LNCaP clone FGC (cell line): ENCODE data around the gene CORO2B.

Experiments used
- DNase-seq: peaks from one replicate; pipeline ENCODE4 v3.0.0-alpha.2; 2011; ENCODE audit warnings: low read depth
- H3K4me3 ChIP-seq: 2 replicates; pipeline ENCODE4 v1.5.1; 2011; ENCODE audit warnings: mild to moderate bottlenecking, low read depth, low read length, control low read depth
- TF ChIP-seq, protein P1 (sequence below): IDR thresholded peaks from 2 replicates; pipeline ENCODE4 v1.5.1; 2012; ENCODE audit warnings: mild to moderate bottlenecking; ENCODE audit not compliant: control insufficient read depth, insufficient read depth; ENCODE audit errors: extremely low read depth

Gene CORO2B

DNA sequence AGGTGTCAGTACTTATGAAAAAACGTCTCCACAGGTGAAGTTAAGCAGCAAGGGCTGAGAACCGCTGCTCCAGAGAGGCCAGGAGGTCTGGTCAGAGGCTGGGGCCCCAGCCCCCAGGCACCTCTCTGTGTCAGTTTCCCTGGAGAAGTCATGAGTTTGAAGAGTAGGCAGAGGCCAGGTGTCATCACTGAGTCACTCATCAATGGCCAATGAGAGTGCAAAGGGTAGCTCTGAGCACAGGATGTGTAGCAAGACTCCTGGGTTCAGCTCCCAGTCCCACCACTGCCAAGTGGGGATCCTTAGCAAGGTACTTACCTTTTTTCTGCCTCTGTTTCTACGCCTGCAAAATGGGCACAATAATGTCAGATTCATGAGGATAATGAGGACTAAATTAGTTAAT is 47.9 kb downstream of the CORO2B start:
- no peak overlapping the region for H3K4me3 ChIP-seq
- TF ChIP-seq, protein P1, sequence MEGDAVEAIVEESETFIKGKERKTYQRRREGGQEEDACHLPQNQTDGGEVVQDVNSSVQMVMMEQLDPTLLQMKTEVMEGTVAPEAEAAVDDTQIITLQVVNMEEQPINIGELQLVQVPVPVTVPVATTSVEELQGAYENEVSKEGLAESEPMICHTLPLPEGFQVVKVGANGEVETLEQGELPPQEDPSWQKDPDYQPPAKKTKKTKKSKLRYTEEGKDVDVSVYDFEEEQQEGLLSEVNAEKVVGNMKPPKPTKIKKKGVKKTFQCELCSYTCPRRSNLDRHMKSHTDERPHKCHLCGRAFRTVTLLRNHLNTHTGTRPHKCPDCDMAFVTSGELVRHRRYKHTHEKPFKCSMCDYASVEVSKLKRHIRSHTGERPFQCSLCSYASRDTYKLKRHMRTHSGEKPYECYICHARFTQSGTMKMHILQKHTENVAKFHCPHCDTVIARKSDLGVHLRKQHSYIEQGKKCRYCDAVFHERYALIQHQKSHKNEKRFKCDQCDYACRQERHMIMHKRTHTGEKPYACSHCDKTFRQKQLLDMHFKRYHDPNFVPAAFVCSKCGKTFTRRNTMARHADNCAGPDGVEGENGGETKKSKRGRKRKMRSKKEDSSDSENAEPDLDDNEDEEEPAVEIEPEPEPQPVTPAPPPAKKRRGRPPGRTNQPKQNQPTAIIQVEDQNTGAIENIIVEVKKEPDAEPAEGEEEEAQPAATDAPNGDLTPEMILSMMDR = no peak
- DNase-seq = no peak

DNA sequence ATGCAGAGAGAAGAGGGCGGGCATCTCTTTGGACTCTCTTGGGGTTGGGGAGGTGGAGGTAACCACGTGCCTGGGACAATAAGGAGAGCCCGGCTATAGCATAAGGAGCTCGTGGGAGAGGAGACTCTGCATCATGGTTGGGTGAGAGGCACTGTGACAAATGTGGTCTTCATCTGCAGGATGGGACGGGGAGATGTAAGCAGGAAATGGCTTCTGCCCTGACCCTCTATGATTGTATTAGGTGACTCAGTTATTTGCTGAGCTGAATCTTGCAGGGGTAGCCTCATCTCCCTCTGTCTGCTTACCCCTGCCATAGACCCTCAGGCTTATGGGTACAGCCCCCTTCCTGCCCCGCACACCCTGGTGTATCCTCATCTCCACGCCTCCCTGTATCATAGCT is 48.7 kb downstream of the CORO2B start:
- TF ChIP-seq, protein P1 = no peak
- DNase-seq = no peak
- no peak overlapping the region for H3K4me3 ChIP-seq

DNA sequence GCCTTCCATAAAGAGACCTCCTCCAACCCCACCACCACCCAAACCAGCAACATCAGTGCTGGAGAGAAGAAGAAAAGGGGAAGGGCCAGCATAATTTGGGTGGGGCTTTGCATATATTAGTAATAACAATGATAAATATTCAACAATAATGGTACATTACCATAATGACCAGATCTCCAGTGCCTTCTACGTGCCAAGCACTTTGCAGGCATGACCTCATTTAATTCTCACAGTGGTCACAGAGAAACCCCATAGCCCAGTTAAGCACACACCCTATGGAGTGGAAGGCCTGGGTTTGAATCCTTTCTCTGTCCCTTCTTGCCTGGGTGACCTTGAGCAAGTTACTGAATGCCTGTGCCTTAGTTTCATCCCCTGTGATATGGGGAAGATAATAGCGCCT is 49.2 kb downstream of the CORO2B start:
- no peak overlapping the region for H3K4me3 ChIP-seq
- TF ChIP-seq, protein P1 = no peak
- no peak for DNase-seq

DNA sequence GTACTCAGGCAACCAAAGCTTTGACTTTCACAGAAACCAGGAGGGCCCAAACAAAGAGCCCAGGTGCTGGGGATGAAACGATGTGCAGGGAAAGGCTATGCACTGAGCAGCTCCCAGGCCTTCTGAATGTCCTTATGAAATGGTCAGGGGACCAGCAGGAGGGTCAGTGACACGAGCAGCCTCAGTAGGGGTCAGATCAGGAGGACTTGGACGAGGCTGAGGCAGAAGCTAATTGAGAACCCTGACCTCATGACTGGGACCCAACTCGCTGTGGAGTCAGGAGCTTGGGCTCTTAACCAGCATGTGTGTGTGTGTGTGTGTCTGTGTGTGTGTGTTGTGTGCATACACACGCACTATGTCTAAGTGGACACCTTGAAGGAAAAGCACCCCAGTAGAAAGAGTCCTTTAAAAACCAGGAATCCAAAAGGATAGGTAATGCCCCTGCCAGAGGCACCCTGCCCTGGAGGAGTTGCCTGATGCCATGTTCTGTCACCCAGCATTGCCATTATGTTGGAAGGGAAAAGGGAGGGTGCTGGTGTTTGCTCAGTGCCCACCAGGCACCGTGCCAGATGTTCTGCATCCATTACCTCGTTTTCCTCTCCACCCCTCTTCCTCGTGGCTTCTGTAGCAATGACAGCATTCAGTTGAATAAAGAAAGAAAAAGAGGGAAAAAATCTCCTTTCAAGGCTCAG is 50.9 kb downstream of the CORO2B start:
- TF ChIP-seq, protein P1 = no peak
- H3K4me3 ChIP-seq = no peak overlapping the region
- no peak for DNase-seq

DNA sequence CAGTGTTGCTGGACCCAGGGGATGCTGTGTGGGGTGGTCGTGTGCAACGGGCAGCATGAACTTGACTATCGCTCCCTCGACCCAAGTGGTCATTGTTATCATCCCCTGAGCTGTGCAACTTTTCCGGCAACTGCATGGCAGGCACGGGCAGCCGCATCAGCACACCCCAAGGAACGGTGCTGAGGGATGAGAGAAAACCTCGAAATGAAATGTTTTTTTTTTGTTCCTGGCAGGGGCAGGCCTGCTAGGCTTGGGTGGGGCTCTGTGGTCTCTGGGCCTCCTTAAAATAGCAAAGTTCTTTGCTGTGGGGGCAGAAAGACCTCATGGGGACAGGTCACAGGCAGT is 51.4 kb downstream of the CORO2B start:
- H3K4me3 ChIP-seq = no peak overlapping the region
- TF ChIP-seq, protein P1 = no peak

DNA sequence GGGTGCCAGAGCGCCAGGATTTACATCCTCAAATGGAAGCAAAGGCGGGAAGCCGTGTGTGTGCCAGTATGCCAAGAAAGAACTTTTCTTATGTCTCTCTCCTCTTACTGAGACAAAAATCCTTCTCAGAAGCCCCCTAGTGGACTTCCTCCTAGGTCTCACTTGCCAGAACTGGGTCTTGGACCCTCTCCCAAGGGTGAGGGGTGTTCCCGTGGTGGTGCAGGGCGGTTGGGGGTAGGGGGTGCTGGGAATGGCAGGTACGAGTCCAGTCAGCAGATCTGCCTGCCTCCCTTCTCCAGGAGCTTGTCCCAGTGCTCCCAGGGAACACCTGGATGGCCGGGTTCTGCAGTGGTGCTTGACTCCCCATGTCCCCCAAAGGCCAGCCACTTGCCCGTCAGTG is 52.0 kb downstream of the CORO2B start:
- H3K4me3 ChIP-seq = no peak overlapping the region
- DNase-seq = no peak
- TF ChIP-seq, protein P1 = no peak

More for the DNA sequence above, 51.4 kb downstream of the CORO2B start:
- DNase-seq = no peak

DNA sequence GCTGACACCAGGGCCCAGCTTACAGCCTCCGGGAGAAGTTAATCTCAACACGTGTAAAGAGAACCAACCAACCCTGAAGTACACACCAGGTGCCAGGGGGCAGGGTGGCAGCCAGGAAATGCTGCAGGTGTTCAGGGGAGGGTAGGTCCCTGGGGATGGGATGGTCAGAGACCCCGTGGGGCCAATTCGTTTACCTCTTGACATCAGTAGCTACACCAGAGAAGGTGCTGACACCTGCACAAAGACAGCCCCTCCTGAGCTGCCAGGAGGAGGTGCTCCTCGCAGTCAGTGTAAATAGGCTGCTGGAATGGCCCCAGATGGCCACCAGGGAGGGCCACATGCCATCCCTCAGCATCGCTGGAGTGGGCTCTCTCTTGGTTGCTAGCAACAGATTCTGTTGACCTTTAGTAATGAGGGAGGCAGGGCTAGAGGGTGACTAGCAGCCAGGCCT is 52.8 kb downstream of the CORO2B start:
- no peak overlapping the region for H3K4me3 ChIP-seq
- TF ChIP-seq, protein P1 = no peak
- DNase-seq = no peak
